ENCODE results near the gene MYRIP. TPM values are rescaled to one million over a fixed set of nuclear protein-coding genes. Genes with fewer than 3 reads are reported as not detected.

The MYRIP gene
- total and polyA plus RNA-seq, 10 donors, result 1.5 to 35.2 (median 16.2) TPM

DNA sequence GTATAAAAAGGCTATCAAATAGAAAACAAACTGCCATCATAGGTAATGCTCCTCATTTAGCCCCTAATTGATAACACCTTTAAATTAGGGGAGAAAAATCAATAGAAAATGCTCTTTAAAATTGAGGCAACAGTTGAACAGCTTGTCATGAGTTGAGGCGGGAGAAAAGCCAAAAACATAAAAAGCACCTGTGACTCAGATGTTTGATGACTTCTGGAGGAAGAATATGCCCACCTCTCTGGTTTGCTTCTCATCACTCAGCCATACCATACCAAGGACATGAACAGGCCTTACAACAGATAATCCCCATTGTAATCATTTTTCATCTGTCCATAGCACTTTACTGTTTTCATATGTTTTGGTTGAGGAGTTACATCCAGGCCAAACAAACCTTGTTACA lies 246.0 kb downstream of the MYRIP start:
- peaks cover 0 to 9% (median 3%) of the 10 kb centered on the region in 8 donors for H3K9me3 ChIP-seq
- H3K4me1 ChIP-seq, result no peaks in the 10 kb centered on the region
- DNase-seq, result no peak
- no peak overlapping the region for H3K27ac ChIP-seq
- H3K4me3 ChIP-seq, result no peak overlapping the region
- no peaks in the 10 kb centered on the region for H3K36me3 ChIP-seq
- H3K27me3 ChIP-seq (replicated peaks in 1 of 7), result no peaks in the 10 kb centered on the region
- TF ChIP-seq, protein P1, sequence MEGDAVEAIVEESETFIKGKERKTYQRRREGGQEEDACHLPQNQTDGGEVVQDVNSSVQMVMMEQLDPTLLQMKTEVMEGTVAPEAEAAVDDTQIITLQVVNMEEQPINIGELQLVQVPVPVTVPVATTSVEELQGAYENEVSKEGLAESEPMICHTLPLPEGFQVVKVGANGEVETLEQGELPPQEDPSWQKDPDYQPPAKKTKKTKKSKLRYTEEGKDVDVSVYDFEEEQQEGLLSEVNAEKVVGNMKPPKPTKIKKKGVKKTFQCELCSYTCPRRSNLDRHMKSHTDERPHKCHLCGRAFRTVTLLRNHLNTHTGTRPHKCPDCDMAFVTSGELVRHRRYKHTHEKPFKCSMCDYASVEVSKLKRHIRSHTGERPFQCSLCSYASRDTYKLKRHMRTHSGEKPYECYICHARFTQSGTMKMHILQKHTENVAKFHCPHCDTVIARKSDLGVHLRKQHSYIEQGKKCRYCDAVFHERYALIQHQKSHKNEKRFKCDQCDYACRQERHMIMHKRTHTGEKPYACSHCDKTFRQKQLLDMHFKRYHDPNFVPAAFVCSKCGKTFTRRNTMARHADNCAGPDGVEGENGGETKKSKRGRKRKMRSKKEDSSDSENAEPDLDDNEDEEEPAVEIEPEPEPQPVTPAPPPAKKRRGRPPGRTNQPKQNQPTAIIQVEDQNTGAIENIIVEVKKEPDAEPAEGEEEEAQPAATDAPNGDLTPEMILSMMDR (IDR thresholded peaks at IDR 0.05 in 8 of 11, conservative IDR thresholded peaks at IDR 0.05 in 3 of 11), result no peak
- TF ChIP-seq POLR2A (IDR thresholded peaks at IDR 0.05) (no peak), POLR2AphosphoS5 (IDR thresholded peaks at IDR 0.05) (no peak)
- intact Hi-C loops (cut with DNase I; ENCODE audit: low total_unique reads), result no loop called here
- 89 to 100% (median 95%) methylated on average over 1 of the region's 1 CpG for WGBS, 5 donors

DNA sequence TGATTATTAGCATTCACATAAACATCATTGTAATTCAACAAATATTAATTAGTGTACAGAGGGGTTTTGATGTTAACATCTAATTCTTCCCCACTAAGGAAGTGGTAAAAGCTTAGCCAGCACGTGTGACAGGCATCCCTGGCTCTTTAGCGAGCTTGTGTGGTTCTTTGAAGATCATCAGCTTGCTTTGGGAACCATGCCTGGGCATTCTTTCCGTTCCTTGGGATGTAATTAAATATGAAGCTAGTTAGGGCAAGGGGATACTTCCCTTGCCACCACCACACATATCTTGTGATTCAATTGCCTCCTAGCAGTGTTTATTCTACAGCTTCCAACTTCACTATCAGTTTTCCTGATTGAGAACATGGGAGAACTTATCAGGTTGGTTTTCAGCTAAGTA lies 246.5 kb downstream of the MYRIP start:
- H3K36me3 ChIP-seq, result no peaks in the 10 kb centered on the region
- H3K9me3 ChIP-seq, result peaks cover 0 to 4% (median 0%) of the 10 kb centered on the region in 8 donors
- H3K4me1 ChIP-seq, result no peaks in the 10 kb centered on the region
- no peaks in the 10 kb centered on the region for H3K27me3 ChIP-seq (replicated peaks in 1 of 7)
- H3K27ac ChIP-seq, result no peak overlapping the region
- WGBS, 5 donors, result 56 to 76% (median 73%) methylated on average over 3 of the region's 3 CpGs
- no peak overlapping the region for H3K4me3 ChIP-seq
- intact Hi-C loops (cut with DNase I; ENCODE audit: low total_unique reads), result no loop called here
- no peak for TF ChIP-seq POLR2A (IDR thresholded peaks at IDR 0.05)
- TF ChIP-seq, protein P1 (IDR thresholded peaks at IDR 0.05 in 8 of 11, conservative IDR thresholded peaks at IDR 0.05 in 3 of 11), result no peak
- no peak for TF ChIP-seq POLR2AphosphoS5 (IDR thresholded peaks at IDR 0.05)
- DNase-seq, result no peak

DNA sequence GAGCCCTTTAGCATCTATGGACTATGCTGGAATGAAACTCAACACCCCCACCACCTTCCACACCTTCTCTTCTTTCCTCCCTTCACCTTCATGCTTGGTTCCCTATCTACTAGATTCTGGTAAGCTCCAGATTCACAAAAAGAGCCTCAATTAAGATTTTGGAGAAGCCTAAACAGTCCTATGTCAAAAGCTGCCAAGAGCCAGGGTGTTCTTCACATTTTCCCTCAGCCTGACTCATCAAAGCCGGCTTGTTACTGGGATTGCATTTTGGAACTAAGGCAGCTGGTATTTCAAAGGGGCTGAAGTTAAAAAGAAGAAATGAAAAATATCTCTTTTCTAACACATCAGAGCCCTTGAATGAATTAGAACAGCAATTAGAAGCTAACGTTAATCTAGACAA lies 247.7 kb downstream of the MYRIP start:
- no peak for DNase-seq
- intact Hi-C loops (cut with DNase I; ENCODE audit: low total_unique reads), result no loop called here
- H3K36me3 ChIP-seq, result no peaks in the 10 kb centered on the region
- H3K9me3 ChIP-seq, result peaks cover 0 to 4% (median 0%) of the 10 kb centered on the region in 8 donors
- H3K27me3 ChIP-seq (replicated peaks in 1 of 7), result no peaks in the 10 kb centered on the region
- no peak overlapping the region for H3K27ac ChIP-seq
- 84 to 96% (median 91%) methylated on average over 2 of the region's 2 CpGs for WGBS, 5 donors
- TF ChIP-seq, protein P1 (IDR thresholded peaks at IDR 0.05 in 8 of 11, conservative IDR thresholded peaks at IDR 0.05 in 3 of 11), result no peak
- TF ChIP-seq POLR2AphosphoS5 (IDR thresholded peaks at IDR 0.05) (no peak), POLR2A (IDR thresholded peaks at IDR 0.05) (no peak)
- no peaks in the 10 kb centered on the region for H3K4me1 ChIP-seq
- no peak overlapping the region for H3K4me3 ChIP-seq

DNA sequence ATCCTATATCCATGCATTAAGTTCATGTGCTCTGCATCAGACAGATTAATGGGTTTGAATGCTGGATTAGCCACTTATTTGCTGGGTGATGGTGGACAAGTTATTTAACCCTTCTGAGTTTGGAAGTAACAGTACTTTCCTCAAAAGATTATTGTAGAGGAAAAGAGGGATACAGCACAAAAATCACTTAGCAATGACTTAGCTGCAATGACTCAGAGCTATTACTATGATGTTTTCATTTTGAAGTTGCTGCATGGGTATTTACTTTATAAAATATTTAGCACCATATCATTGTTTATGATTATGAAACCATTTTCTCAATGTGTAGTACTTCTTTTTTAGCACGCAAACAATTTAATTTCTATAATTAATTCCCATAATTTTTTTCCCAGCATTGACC lies 248.4 kb downstream of the MYRIP start:
- Histone ChIP-seq H3K9me3 (peaks cover 0 to 4% (median 0%) of the 10 kb centered on the region in 8 donors), H3K36me3 (no peaks in the 10 kb centered on the region), H3K27me3 (replicated peaks in 1 of 7) (no peaks in the 10 kb centered on the region), H3K27ac (no peak overlapping the region), H3K4me3 (no peak overlapping the region), H3K4me1 (no peaks in the 10 kb centered on the region)
- intact Hi-C loops (cut with DNase I; ENCODE audit: low total_unique reads), result no loop called here
- DNase-seq, result no peak
- 90 to 100% (median 95%) methylated on average over 1 of the region's 1 CpG for WGBS, 5 donors
- TF ChIP-seq, protein P1 (IDR thresholded peaks at IDR 0.05 in 8 of 11, conservative IDR thresholded peaks at IDR 0.05 in 3 of 11), result no peak
- no peak for TF ChIP-seq POLR2A (IDR thresholded peaks at IDR 0.05)
- TF ChIP-seq POLR2AphosphoS5 (IDR thresholded peaks at IDR 0.05), result no peak
